IMR-90 (cell line): ENCODE results near the gene MS4A6A.

Experiments used
- BHLHE40 ChIP-seq: fragments of 150-350 bp; IDR thresholded peaks from 2 replicates; pipeline ENCODE4 v1.6.1; 2016; ENCODE audit warnings: mild to moderate bottlenecking, low read depth, low read length
- CEBPB ChIP-seq: IDR thresholded peaks from 2 replicates; pipeline ENCODE4 v1.6.1; 2012; ENCODE audit warnings: low read depth, low read length, improper control_type of control experiment
- CHD1 ChIP-seq: IDR thresholded peaks from 2 replicates; pipeline ENCODE4 v1.6.1; 2012; ENCODE audit warnings: low read depth, low read length, improper control_type of control experiment
- MAFK ChIP-seq: IDR thresholded peaks from 2 replicates; pipeline ENCODE4 v1.6.1; 2012; ENCODE audit warnings: low read depth, low read length, improper control_type of control experiment
- MAZ ChIP-seq: IDR thresholded peaks from 2 replicates; pipeline ENCODE4 v1.6.1; 2012; ENCODE audit warnings: low read depth, mild to moderate bottlenecking, low read length, improper control_type of control experiment, moderate library complexity, borderline replicate concordance
- MXI1 ChIP-seq: IDR thresholded peaks from 2 replicates; pipeline ENCODE4 v1.6.1; 2012; ENCODE audit warnings: low read depth, mild to moderate bottlenecking, low read length, moderate library complexity, borderline replicate concordance
- NFE2L2 ChIP-seq: fragments of 150-350 bp; IDR thresholded peaks from 2 replicates; pipeline ENCODE4 v1.6.1; 2016; ENCODE audit warnings: low read depth, mild to moderate bottlenecking, low read length
- POLR2A ChIP-seq: IDR thresholded peaks from 2 replicates; pipeline ENCODE4 v1.6.1; 2012; ENCODE audit warnings: mild to moderate bottlenecking, low read depth, low read length
- RAD21 ChIP-seq: IDR thresholded peaks from 2 replicates; pipeline ENCODE4 v1.6.1; 2012; ENCODE audit warnings: low read length, improper control_type of control experiment
- RFX5 ChIP-seq: IDR thresholded peaks from 2 replicates; pipeline ENCODE4 v1.8.0; 2012; ENCODE audit warnings: low read depth, mild to moderate bottlenecking, low read length, moderate library complexity
- SMC3 ChIP-seq: fragments of 150-350 bp; IDR thresholded peaks from 2 replicates; pipeline ENCODE4 v1.6.1; 2016; ENCODE audit warnings: low read depth, mild to moderate bottlenecking, antibody characterized with exemption, low read length, moderate library complexity
- USF2 ChIP-seq: fragments of 150-350 bp; IDR thresholded peaks from 2 replicates; pipeline ENCODE4 v1.6.1; 2017; ENCODE audit warnings: mild to moderate bottlenecking, antibody characterized with exemption, low read length, low read depth
- TF ChIP-seq, protein P1 (sequence below): fragments of 150-350 bp; IDR thresholded peaks from 2 replicates; pipeline ENCODE4 v1.6.1; 2016; ENCODE audit warnings: low read depth, mild to moderate bottlenecking, low read length, moderate library complexity, borderline replicate concordance
- TF ChIP-seq, protein P2 (sequence below): conservative IDR thresholded peaks from 2 replicates; pipeline ENCODE4 v1.5.1; 2012; ENCODE audit warnings: mild to moderate bottlenecking, low read depth, low read length, improper control_type of control experiment

DNA sequence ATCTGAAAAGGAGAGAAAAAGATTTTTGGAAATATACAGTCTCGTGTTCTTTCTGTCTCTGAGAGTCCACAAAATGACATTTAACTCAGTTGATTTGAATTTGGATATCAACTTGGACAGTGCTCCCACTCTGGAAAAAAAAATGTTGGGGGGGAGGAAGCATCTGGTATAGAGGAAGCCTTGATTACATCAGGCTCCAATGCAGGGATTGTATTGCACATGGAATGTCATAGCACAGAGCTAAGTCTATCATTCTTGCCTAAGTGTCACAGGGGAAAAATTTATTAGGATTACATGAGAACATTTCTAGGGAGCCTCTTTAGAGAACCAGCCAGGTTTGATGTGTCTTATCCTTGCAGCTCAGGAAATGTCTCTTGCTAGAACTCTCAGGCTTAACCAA is 23.0 kb downstream of the MS4A6A start:
- TF ChIP-seq, protein P1, sequence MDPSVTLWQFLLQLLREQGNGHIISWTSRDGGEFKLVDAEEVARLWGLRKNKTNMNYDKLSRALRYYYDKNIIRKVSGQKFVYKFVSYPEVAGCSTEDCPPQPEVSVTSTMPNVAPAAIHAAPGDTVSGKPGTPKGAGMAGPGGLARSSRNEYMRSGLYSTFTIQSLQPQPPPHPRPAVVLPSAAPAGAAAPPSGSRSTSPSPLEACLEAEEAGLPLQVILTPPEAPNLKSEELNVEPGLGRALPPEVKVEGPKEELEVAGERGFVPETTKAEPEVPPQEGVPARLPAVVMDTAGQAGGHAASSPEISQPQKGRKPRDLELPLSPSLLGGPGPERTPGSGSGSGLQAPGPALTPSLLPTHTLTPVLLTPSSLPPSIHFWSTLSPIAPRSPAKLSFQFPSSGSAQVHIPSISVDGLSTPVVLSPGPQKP, result no peak
- TF ChIP-seq POLR2A (no peak), NFE2L2 (no peak), MXI1 (no peak), CHD1 (no peak), CEBPB (no peak), RAD21 (no peak), MAFK (no peak), USF2 (no peak), RFX5 (no peak), BHLHE40 (no peak), SMC3 (no peak), MAZ (no peak)
- TF ChIP-seq, protein P2, sequence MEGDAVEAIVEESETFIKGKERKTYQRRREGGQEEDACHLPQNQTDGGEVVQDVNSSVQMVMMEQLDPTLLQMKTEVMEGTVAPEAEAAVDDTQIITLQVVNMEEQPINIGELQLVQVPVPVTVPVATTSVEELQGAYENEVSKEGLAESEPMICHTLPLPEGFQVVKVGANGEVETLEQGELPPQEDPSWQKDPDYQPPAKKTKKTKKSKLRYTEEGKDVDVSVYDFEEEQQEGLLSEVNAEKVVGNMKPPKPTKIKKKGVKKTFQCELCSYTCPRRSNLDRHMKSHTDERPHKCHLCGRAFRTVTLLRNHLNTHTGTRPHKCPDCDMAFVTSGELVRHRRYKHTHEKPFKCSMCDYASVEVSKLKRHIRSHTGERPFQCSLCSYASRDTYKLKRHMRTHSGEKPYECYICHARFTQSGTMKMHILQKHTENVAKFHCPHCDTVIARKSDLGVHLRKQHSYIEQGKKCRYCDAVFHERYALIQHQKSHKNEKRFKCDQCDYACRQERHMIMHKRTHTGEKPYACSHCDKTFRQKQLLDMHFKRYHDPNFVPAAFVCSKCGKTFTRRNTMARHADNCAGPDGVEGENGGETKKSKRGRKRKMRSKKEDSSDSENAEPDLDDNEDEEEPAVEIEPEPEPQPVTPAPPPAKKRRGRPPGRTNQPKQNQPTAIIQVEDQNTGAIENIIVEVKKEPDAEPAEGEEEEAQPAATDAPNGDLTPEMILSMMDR, result no peak
